IPS DF 4.7 (cell line): ENCODE measurements around the gene KDM5A.
"Not testable (repeated sequence)": the region's sequence is repeated elsewhere in the genome, so short reads cannot be mapped to it uniquely, and the experiment has no call there.

ENCODE experiments used
- DNase-seq: peaks from one replicate; pipeline ENCODE4 v3.0.0-alpha.2; 2013; ENCODE audit warnings: low spot score; ENCODE audit errors: extremely low read depth

The KDM5A gene

DNA sequence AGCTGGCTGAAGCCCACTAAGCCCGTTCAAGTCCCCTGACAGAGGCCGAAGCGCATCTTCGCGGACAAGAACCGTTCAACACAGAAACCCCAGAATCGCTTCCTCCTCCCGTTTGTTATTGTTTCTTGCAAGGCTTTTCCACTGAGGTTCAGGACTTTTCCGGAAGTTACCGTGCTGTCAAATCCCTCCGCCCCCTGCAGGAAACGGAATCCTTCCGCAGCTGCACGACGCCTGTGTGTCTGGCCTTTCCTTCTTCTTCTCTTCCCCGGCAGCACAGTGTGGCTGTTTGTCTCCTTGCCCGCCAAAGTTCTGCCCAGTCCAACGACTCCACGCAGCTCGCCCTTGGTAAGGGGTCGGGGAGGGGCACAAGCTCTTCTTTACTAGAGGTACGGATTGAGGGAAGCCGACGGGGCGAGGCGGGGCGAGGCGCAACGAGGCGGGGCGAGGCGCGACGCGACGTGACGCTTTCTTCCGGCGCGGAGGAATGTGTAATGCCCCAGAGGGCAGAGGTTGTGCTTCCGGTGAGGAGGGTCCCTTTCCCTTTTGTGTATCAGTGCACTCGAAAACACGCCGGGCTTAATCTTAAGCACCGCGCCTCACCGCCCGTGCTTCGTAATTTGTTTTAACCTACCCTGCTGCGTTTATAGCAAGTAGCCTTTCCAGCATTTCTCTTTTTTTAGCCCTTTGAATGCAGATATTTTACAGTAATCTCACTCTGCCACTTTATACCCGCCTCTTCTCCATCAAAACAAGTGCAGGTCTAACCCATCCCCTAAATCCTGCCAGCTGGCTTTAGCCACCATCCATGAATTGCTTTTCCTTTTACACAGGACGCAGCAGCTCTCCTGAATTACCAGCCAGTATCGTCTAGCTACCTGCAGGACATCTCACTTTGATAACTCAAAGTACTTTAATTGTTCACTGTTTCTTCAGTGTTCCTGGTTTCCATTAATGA, at the start of gene KDM5A:
Gene KDM5A, minus strand, starts transcription at position 179 of the 955 bp plus-strand sequence. CDS start 229 bp downstream, outside the sequence.
- peak; percentile 75 for DNase-seq

DNA sequence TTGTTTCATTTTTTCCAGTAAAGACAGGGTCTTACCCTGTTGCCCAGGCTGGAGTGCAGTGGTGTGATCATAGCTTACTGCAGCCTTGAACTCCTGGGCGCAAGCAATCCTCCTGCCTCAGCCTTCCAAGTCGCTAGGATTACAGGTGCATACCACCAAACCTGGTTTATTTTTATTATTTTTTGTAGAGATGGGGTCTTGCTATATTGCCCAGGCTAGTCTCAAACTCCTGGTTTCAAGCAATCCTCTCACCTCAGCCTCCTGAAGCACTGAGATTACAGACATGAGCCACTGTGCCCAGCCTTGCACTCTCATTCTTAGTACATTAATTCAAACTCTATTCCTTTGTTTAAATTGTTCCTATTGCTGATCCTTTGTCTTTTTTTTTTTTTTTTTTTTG, 46.6 kb upstream of the KDM5A start:
- not testable (repeated sequence) for DNase-seq

DNA sequence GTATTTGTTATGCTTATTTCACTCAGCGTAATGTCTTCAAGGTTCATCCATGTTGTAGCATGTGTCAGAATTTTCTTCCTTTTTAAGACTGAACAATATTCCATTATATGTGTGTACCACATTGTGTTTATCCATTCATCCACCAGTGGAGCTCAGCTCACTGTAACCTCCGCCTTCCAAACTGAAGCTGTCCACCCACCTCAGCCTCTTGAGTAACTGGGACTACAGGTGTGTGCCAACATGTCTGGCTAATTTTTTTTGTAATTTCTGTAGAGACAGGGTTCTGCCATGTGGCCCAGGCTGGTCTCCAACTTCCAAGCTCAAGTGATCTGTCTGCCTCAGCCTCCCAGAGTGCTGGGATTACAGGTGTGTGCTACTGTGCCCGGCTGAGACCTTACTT, 33.4 kb upstream of the KDM5A start:
- DNase-seq: no peak

DNA sequence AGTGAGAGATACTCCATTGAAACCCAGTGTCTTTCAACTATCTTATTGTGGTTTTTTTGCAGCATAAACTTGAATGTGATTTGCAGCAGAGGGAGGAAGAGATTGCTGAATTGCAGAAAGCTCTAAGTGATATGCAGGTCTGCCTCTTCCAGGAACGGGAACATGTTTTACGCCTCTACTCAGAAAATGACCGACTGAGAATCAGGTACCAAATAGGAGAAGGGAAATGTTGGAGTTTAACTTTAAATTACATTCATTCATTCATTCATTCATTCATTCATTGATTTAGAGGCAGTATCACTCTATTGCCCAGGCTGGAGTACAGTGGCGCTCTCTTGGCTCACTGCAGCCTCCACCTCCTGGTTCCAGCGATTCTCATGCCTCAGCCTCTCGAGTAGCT, 29.3 kb upstream of the KDM5A start:
- no peak for DNase-seq

DNA sequence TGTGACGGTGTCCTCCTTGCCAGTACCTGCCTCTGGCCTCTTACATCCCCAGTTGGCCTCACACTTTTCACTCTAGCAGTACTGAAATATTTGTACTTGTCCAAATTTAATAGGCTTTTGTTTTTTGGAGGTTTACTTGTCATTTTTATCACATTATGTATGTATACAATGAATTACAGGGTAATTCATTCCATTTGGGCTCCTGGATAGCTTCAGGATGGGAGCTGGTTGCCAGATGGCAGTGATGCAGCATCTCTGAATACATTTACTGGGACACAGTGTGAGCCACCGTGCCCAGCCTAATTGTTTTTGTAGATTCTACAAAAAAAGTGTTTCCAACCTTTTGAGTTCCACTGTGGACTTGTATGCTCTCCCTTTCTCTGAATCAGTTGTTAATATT, 25.7 kb upstream of the KDM5A start:
- no peak for DNase-seq

DNA sequence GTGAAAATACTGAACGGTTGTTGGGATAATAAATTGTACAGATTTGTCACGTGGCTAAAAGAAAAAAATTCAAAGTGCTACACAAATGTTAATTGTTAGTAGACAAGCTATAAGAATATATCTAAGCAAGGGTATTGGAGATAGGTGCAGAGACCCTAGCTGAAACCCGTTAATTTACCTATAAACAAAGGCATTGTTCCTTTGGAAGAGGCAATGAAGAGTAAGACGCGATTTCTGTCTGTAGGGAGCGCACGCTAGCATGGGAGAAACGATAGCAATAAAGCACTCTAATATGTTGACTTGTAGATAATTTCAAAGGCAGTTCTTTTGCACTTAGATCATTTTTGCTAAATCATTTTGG, 12.9 kb upstream of the KDM5A start:
- DNase-seq: no peak

DNA sequence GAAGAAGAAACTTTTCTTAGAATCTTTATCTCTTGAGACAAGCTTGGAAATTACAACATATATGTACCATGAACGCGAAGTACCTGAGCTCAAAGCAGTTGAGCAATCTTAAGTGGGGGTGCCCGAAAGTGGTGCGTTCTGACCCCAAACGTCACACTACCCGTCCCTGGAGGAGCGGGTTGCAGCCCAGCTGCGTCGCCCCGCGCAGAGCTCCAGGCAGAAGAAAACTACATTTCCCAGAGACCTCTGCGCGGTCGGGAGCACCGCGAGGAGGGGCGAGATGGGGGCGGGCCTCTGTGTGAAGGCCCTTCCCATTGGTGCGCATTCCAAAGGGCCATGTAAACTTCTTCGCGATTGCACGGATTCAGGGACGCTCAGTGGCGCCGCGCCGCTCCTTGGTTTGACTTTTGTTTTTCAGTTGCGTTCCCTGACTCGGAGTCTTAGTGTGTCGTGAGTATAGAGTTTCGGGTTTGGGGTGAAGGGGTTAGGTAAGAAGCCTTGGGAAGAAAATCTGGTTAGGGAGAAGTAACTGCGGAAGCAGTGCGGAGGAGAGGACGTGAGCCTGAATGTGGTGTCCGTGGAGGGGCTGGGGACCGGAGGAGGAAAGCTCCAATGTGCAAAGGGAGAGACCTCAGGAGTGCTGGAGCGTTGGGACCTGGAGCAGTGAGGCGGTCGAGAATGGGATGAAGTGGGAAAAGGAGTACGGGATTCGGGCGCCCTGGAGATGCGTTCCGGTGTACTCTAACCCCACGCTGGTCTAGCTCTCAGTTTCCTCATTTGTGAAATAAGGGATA, 12.3 kb upstream of the KDM5A start, which contains the start of gene CCDC77:
Gene CCDC77, plus strand, starts transcription at position 410 of the 794 bp plus-strand sequence. CDS start 7,740 bp downstream, outside the sequence.
- DNase-seq: peak; percentile 75

DNA sequence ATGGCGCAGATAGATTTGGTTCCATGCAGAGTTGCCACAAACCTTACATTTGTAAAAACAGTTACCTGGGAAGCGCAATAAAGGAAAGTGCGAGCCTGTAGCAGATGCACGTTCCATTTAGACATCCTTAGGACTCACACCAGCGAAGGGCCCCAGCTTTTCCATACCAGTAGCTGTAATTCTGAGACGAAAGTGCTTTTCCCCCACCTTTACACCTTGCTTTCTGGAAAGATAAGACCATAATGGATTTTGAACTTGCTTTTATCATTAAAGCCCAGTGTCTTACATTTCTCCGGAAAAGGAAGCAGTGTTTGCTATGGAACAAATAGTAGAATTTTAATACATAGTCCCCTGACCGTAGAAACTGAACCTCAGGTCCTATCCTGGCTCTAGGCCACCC, 11.7 kb upstream of the KDM5A start:
- DNase-seq: no peak

DNA sequence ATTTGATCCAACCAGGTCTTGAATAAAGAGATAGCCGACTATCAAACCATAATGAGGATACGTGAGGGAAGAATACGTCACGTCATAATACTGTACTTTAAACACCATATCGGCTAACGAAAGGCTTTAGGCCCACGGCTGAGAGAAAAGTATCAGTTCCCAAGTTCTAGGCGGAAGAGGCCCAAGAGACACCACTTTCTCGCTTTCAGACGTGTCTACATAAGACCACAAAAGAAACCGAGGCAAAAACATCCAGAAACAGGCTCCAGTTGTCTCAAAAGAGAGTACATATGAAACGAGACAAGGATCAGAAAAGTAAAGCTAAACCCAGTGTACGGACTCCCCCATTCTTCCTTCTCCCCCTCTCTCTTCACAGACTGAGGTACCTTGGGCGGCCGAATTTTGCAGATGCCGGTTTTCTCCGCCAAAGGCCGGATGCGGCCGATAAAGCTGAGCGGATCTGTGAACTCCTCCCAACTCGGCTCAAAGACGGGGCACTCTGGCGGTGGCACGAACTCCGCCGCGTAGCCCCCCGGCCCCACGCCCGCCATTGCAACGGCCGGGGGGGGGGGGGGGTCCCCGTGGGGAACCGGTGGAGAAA, 479 bp downstream of the KDM5A start:
- no peak for DNase-seq

DNA sequence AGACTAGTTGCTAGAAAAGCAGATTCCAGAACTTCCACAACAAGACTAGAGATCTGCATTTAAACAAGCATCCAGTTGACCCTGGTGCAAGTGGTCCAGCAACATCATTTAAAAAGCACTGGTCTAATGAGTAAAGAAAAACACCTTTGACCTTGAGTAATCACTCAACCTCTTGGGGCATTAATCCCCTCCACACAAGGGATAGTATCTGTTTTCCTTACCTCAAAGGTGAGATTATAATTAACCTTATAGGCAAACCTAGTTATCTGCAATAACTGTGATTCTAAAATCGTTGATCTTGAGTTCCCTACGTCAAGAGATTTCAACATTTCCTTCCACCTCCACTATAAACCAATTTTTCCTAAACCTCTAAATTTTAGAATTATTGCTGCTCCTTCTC, 1.1 kb downstream of the KDM5A start:
- DNase-seq: no peak

DNA sequence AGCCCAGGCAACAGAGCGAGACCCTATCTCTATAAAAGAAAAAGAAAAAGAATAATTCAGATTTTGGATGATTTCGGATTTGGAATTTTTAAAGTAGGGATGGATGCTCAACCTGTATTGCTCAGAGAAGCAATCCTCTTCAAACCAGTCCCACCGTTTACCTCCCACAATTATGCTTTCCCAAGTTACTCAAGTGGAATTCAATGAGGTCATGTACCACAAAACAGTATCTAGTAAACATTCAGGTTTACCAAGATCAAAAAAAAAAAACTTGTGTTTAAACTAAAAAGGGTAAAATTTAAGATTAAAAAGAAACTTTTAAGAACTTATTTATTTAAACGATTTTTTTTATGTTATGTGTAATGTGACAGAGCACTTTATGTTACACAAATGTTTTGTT, 2.5 kb downstream of the KDM5A start:
- no peak for DNase-seq

DNA sequence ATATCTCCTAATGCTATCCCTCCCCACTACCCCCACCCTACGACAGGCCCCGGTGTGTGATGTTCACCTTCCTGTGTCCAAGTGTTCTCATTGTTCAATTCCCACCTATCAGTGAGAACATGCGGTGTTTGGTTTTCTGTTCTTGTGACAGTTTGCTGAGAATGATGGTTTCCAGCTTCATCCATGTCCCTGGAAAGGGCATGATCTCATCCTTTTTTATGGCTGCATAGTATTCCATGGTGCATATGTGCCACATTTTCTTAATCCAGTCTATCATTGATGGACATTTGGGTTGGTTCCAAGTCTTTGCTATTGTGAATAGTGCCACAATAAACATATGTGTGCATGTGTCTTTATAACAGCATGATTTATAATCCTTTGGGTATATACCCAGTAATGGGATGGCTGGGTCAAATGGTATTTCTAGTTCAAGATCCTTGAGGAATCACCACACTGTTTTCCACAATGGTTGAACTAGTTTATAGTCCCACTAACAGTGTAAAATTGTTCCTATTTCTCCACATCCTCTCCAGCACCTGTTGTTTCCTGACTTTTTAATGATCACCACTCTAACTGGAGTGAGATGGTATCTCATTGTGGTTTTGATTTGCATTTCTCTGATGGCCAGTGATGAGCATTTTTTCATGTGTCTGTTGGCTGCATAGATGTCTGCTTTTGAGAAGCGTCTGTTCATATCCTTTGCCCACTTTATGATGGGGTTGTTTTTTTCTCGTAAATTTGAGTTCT, 18.2 kb downstream of the KDM5A start:
- not testable (repeated sequence) for DNase-seq

DNA sequence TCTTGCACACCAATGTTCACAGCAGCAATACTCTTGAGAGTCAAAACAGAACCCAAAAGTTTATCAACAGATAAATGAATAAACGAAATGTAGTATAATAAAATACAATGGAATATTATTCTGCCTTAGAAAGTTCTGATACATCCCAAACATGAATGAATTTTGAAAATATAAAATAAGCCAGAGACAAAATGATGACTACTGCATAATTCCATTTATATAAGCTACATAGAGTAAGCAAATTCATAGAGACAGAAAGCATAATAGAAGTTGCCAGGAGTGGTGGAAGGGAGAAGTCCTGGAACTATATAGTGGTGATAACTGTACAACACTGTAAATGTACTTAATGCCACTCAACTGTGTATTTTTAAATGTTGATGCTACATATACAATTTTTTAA, 21.1 kb downstream of the KDM5A start:
- DNase-seq: no peak

DNA sequence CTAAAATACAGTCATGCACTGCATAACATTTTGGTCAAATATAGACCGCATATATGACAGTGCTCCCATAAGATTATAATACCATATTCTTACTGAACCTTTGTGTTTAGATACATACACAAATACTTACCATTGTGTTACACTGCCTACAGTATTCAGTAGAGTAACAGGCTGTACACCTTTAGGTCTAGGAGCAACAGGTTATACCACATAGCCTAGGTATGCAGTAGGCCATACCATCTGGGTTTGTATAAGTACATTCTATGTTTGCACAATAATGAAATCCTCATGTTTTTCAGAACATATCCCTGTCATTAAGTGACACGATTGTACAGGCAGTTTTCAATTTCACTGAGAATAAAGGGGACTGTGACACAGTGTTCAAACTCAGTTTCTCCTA, 22.3 kb downstream of the KDM5A start:
- no peak for DNase-seq

DNA sequence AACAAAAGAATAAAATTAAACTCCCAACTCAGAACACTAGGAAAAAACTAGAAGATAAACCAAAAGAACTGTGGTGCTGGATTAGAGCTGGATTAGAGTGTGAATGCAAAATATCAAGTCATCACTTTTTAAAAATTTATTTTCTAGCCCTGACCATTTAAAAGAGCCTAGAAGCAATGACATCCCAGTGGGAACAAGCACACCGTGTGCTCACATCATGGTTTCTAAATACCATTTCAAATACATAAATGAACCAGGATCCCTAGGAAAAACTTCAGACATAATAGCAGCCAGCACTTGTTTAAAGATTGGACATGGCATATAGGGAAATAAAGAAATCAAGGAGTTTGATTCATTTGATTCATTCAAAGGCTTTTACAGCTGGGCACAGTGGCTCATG, 30.0 kb downstream of the KDM5A start:
- DNase-seq: no peak

DNA sequence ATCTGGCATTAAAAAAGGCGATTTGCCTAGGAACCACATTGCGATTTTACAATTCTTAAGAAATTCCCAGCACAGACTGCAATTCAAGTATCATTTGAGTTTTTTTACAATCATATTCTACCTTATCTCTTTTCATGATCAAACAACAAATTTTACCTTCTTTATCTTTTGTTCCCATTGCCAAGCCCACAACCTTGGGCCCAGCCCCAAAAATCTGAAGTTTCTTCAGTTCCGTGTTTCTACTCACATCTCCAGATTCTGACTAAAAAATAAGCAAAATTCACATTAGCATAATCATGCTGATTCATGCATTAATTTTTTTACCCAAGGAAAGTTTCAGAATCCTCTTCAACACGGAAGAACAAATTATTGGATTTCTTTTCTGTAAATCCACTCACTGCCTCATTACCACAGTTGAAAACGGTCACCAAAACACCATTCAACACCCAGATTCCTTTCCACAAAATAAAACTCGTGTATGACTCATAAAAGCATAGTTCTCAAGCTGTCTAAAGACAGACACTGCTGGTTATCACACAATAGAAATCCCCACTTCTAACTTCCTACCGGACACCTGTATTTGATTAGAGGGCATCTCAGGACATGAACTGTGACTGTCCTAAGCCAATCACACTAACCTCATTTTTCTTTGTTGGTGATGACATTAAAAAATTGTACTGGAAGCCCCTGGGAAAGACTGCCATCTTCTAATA, 32.7 kb downstream of the KDM5A start:
- no peak for DNase-seq

DNA sequence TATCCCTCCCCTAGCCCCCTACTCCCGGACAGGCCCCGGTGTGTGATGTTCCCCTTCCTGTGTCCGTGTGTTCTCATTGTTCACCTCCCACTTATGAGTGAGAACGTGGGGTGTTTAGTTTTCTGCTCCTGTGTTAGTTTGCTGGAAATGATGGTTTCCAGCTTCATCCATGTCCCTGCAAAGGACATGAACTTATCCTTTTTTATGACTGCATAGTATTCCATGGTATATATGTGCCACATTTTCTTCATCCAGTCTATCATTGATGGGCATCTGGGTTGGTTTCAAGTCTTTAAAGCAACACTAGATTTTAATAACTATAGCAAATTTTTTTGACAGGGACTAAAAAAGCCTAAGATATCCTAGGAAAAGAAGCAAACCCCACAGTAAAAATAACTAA, 37.9 kb downstream of the KDM5A start:
- not testable (repeated sequence) for DNase-seq

DNA sequence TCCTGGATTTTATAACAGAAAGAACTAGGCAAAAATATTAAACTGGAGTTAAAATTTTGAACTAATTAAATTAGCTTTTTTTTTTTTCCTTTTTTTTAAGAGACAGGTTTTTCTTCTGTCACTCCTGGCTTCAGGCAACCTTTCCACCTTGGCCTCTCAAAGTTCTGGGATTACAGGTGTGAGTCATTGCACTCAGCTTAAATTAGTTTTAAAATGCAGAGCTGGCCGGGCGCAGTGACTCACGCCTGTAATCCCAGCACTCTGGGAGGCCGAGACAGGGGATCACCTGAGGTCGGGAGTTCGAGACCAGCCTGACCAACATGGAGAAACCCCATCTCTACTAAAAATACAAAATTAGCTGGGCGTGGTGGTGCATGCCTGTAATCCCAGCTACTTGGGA, 39.5 kb downstream of the KDM5A start:
- not testable (repeated sequence) for DNase-seq

DNA sequence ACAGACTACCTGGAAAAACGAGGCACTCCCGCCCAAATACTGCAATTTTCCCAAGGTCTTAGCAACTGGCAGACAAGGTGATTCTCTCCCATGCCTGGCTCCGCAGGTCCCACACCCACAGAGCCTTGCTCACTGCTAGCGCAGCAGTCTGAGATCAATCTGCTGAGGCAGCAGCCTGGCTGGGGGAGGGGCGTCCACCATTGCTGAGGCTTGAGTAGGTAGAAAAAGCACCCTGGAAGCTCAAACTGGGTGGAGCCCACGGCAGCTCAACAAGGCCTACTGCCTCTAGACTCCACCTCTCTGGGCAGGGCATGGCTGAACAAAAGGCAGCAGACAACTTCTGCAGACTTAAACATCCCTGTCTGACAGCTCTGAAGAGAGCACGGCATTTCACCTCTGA, 46.1 kb downstream of the KDM5A start:
- DNase-seq: not testable (repeated sequence)

DNA sequence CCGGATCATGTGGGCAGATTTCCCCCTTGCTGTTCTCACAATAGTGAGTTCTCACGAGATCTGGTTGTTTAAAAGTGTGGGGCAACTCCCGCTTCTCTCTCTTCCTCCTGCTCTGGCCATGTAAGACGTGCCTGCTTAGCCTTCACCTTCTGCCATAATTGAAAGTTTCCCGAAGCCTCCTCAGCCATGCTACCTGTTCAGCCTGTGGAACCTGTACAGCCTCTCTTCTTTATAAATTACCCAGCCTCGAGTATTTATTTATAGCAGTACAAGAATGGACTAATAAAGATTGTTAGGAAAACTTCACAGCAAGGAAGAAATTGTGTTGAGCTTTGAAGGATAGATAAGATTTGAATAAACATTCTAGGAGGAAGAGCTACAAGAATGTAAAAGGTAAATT, 52.1 kb downstream of the KDM5A start:
- DNase-seq: no peak

DNA sequence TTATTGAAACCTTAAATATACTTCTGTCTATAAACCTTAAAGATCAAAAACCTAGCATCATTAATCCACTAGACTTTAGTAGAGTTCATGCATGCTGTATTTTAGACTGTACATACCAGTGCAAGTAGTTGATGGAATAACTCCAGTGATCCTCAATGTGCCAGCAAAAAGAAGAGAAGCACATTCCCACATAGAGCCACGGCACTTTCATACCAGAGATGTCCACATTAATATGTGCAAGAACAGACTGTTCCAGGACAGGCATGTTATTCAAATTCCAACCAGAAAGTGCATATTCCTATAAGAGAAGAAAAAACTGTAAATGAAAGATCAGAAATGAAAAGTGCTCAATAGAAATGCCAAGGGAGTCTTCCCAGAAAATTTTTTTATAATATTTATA, 55.0 kb downstream of the KDM5A start:
- no peak for DNase-seq
